HepG2 (cell line): ENCODE measurements around the gene CIT. TPM values are rescaled to one million over a fixed set of nuclear protein-coding genes. Genes with fewer than 3 reads are reported as not detected.

Experiments
- ATAC-seq: fragments of 200-7000 bp; cut with Tn5 transposase; 3 replicates; pipeline ENCODE4 v1.9.1; 2020; ENCODE audit warnings: mild to moderate bottlenecking, moderate library complexity
- BruUV-seq: library from RNA; stranded (reverse); fragments of 400-500 nt; replicated peaks from 2 replicates; lab custom pipeline; 2021; lab: Mats Ljungman, UMichigan
- CTCF ChIA-PET: fragments of 300-600 bp; formaldehyde crosslinking; extraction: SDS; loops from one replicate; lab custom pipeline; 2021; ENCODE audit warnings: low total read pairs, inconsistent platforms, low intra/inter-chr PET ratio; lab: Yijun Ruan, JAX
- POLR2A ChIA-PET: fragments of 350-600 bp; sonication (Branson Sonifier 250); formaldehyde crosslinking; loops from one replicate; lab custom pipeline; 2020; ENCODE audit warnings: antibody characterized with exemption, inconsistent platforms; lab: Yijun Ruan, JAX
- DNase-seq: peaks from one replicate; pipeline ENCODE4 v3.0.0-alpha.2; 2015; ENCODE audit warnings: low spot score
- FAIRE-seq: peaks from 3 replicates; lab custom pipeline; 2011; peaks lifted over from hg19 to GRCh38; lab: Jason Lieb, UNC
- H2AFZ ChIP-seq: one replicate; pipeline ENCODE4 v1.6.1; 2011; ENCODE audit warnings: low read length, inconsistent platforms
- H3K27ac ChIP-seq: fragments of 300-600 bp; 3 replicates; pipeline ENCODE4 v1.8.0; 2011; ENCODE audit warnings: mixed run types, mild to moderate bottlenecking, mixed read lengths, low read length, inconsistent platforms; ENCODE audit not compliant: insufficient read depth; ENCODE audit errors: extremely low read length
- H3K27me3 ChIP-seq, 2 experiments: fragments of 200-600 bp in 1 of 2; 2 replicates in 1 of 2; 3 replicates in 1 of 2; pipeline versions ENCODE4 v1.6.0 to v1.8.0; 2011; ENCODE audit warnings: low read length in 2 of 2, mild to moderate bottlenecking in 2 of 2, moderate library complexity in 2 of 2, inconsistent platforms in 1 of 2; ENCODE audit not compliant: insufficient read depth in 2 of 2, control insufficient read depth in 1 of 2
- H3K36me3 ChIP-seq, 2 experiments: fragments of 200-600 bp in 1 of 2; replicated peaks in 1 of 2; 2 replicates in 1 of 2; 3 replicates in 1 of 2; pipeline versions ENCODE4 v1.5.1 to v1.8.0; 2011; ENCODE audit warnings: low read length in 2 of 2, inconsistent platforms in 1 of 2; ENCODE audit not compliant: insufficient read depth in 2 of 2, control insufficient read depth in 1 of 2
- H3K4me1 ChIP-seq: 2 replicates; pipeline ENCODE4 v1.5.1; 2012; ENCODE audit warnings: low read length, inconsistent platforms; ENCODE audit not compliant: insufficient read depth
- H3K4me2 ChIP-seq: 2 replicates; pipeline ENCODE4 v1.6.0; 2011; ENCODE audit warnings: low read depth, low read length, inconsistent platforms
- H3K4me3 ChIP-seq, 3 experiments: fragments of 200-600 bp in 1 of 3; sonication (generic), shearing (Covaris generic) in 1 of 3; replicated peaks in 1 of 3; 2 replicates each; pipeline ENCODE4 v1.5.1; 2011 to 2016; ENCODE audit warnings: low read length in 3 of 3, inconsistent platforms in 2 of 3, low read depth in 2 of 3, mild to moderate bottlenecking in 2 of 3, control low read depth in 1 of 3, mixed read lengths in 1 of 3; ENCODE audit not compliant: insufficient read depth in 1 of 3
- H3K79me2 ChIP-seq: one replicate; pipeline ENCODE4 v1.6.1; 2011; ENCODE audit warnings: low read length, inconsistent platforms; ENCODE audit not compliant: insufficient read depth
- H3K9ac ChIP-seq: 2 replicates; pipeline ENCODE4 v1.6.0; 2011; ENCODE audit warnings: mild to moderate bottlenecking, low read depth, low read length, inconsistent platforms; ENCODE audit not compliant: insufficient read depth
- H3K9me3 ChIP-seq: 2 replicates; pipeline ENCODE4 v1.5.1; 2012; ENCODE audit warnings: mild to moderate bottlenecking, low read length
- H4K20me1 ChIP-seq: 2 replicates; pipeline ENCODE4 v1.6.0; 2011; ENCODE audit warnings: inconsistent platforms, mild to moderate bottlenecking, low read length, moderate library complexity; ENCODE audit not compliant: insufficient read depth
- HNRNPK ChIP-seq: fragments of 200-400 bp; formaldehyde crosslinking; IDR thresholded peaks from 2 replicates; pipeline ENCODE4 v1.6.1; 2018; ENCODE audit warnings: low read length, low read depth, moderate library complexity, mild to moderate bottlenecking; ENCODE audit not compliant: poor library complexity, severe bottlenecking
- MTF2 ChIP-seq: sonication (generic); formaldehyde crosslinking; IDR thresholded peaks from 2 replicates; pipeline ENCODE4 v1.5.0; 2020; ENCODE audit warnings: missing genetic modification reagents, borderline replicate concordance
- NONO ChIP-seq, 2 experiments: fragments of 450-650 bp in 1 of 2; sonication (generic) in 1 of 2; formaldehyde crosslinking in 1 of 2; IDR thresholded peaks in 1 of 2; conservative IDR thresholded peaks in 1 of 2; 2 replicates each; pipeline versions ENCODE4 v1.6.1 to v1.8.0; 2017 to 2022; ENCODE audit warnings: mild to moderate bottlenecking in 1 of 2, missing genetic modification reagents in 1 of 2, moderate library complexity in 1 of 2
- RNF2 ChIP-seq: fragments of 450-650 bp; conservative IDR thresholded peaks from 2 replicates; pipeline ENCODE4 v1.6.1; 2016; ENCODE audit warnings: low read depth
- SMAD1 ChIP-seq: sonication (generic); formaldehyde crosslinking; IDR thresholded peaks from 2 replicates; pipeline ENCODE4 v1.4.0; 2020; ENCODE audit warnings: missing genetic modification reagents, low read depth, mild to moderate bottlenecking, borderline replicate concordance
- TRIM24 ChIP-seq: sonication (generic); formaldehyde crosslinking; IDR thresholded peaks from 2 replicates; pipeline ENCODE4 v1.8.0; 2022; ENCODE audit warnings: mild to moderate bottlenecking, missing genetic modification reagents
- TSC22D2 ChIP-seq: sonication (generic); formaldehyde crosslinking; IDR thresholded peaks from 2 replicates; pipeline ENCODE4 v1.5.1; 2020; ENCODE audit warnings: missing genetic modification reagents, mild to moderate bottlenecking, borderline replicate concordance
- YY1 ChIP-seq: IDR thresholded peaks from 2 replicates; pipeline ENCODE4 v1.6.1; 2011; ENCODE audit warnings: low read length, low read depth, moderate library complexity, mild to moderate bottlenecking; ENCODE audit not compliant: insufficient read depth, insufficient replicate concordance
- ZHX1 ChIP-seq: sonication (generic); formaldehyde crosslinking; IDR thresholded peaks from 2 replicates; pipeline ENCODE4 v1.8.1; 2022; ENCODE audit warnings: low read depth, mild to moderate bottlenecking, missing genetic modification reagents
- ZKSCAN1 ChIP-seq: fragments of 150-350 bp; IDR thresholded peaks from 2 replicates; pipeline ENCODE4 v1.6.1; 2014; ENCODE audit warnings: low read length
- ZNF274 ChIP-seq: sonication (generic); formaldehyde crosslinking; IDR thresholded peaks from 2 replicates; pipeline ENCODE4 v1.5.1; 2020; ENCODE audit warnings: mild to moderate bottlenecking, missing genetic modification reagents
- ZNF562 ChIP-seq: sonication (generic); formaldehyde crosslinking; IDR thresholded peaks from 2 replicates; pipeline ENCODE4 v1.8.0; 2022; ENCODE audit warnings: missing genetic modification reagents, borderline replicate concordance
- ZNF607 ChIP-seq: sonication (generic); formaldehyde crosslinking; IDR thresholded peaks from 2 replicates; pipeline ENCODE4 v1.5.1; 2020; ENCODE audit warnings: missing genetic modification reagents, mild to moderate bottlenecking, borderline replicate concordance
- ZNF737 ChIP-seq: sonication (generic); formaldehyde crosslinking; IDR thresholded peaks from 2 replicates; pipeline ENCODE4 v1.5.0; 2020; ENCODE audit warnings: missing genetic modification reagents, mild to moderate bottlenecking, borderline replicate concordance
- ZNF776 ChIP-seq: sonication (generic); formaldehyde crosslinking; IDR thresholded peaks from 2 replicates; pipeline ENCODE4 v1.4.0; 2020; ENCODE audit warnings: mild to moderate bottlenecking, missing genetic modification reagents
- WGBS: methylation state at CpG from one replicate; pipeline ENCODE4 v1.1.6; 2017; ENCODE audit warnings: low lambda C conversion rate; 5-methylcytosine and 5-hydroxymethylcytosine counted together
- in situ Hi-C: cut with HindIII; loops from 2 replicates; pipeline ENCODE4 v1.10.0; 2017; ENCODE audit warnings: low pct_unique_long_range_greater_than_20kb; ENCODE audit not compliant: extremely low pct_ligation_motif_present
- intact Hi-C: fragments of 100-400 bp; cut with micrococcal nuclease; formaldehyde crosslinking; loops from one replicate; pipeline ENCODE4 v1.10.0; 2022; ENCODE audit not compliant: unreplicated experiment
- polyA plus RNA-seq, 8 experiments: library from polyadenylated mRNA; depleted of rRNA in 3 of 8; stranded (reverse) in 7 of 8; unstranded in 1 of 8; fragments of >200 nt; fragmentation: Illumina TruSeq in 4 of 8; extraction: Trizol in 4 of 8; gene quantifications; 2 replicates each; pipeline versions ENCODE4 v1.2.1 to v1.2.3, GENCODE V29; 2011 to 2016; ENCODE audit warnings: low read depth in 4 of 8, missing spikeins in 1 of 8, mixed read lengths in 1 of 8; ENCODE audit not compliant: insufficient read depth in 1 of 8
- total RNA-seq, 5 experiments: library from RNA; depleted of rRNA; stranded (reverse); fragments of >200 nt; fragmentation: Illumina TruSeq; extraction: Trizol; gene quantifications; 2 replicates each; pipeline ENCODE4 v1.2.3, GENCODE V29; 2016; ENCODE audit warnings: low read depth in 1 of 5
- TF ChIP-seq, protein P1 (sequence below): sonication (generic); formaldehyde crosslinking; IDR thresholded peaks from 2 replicates; pipeline ENCODE4 v1.4.0; 2020; ENCODE audit warnings: mild to moderate bottlenecking, missing genetic modification reagents

The CIT gene
- total and polyA plus RNA-seq, 2 of the 13 experiments (the other 11 are each of a cell fraction or from before 2014, with no cell fraction given) = 7.7 to 11.7 TPM

- no peak overlapping the region for H2AFZ ChIP-seq
- no TSS peak for BruUV-seq
- H3K4me1 ChIP-seq = peaks cover 60% of the 10 kb centered on the region
- peaks cover 30 to 70% of the 10 kb centered on the region in 2 experiments for H3K36me3 ChIP-seq
- H3K27me3 ChIP-seq = no peaks in the 10 kb centered on the region
- H3K9ac ChIP-seq = no peak overlapping the region
- no peak for FAIRE-seq
- DNase-seq = no peak
- no peak overlapping the region for H3K27ac ChIP-seq
- TF ChIP-seq HNRNPK (no peak), YY1 (no peak), ZNF274 (CRISPR knock-in tag) (no peak), NONO (IDR thresholded peaks at IDR 0.05) (no peak), NONO (CRISPR knock-in tag; conservative IDR thresholded peaks at IDR 0.05) (no peak), SMAD1 (CRISPR knock-in tag) (no peak), ZHX1 (CRISPR knock-in tag) (no peak), MTF2 (CRISPR knock-in tag) (no peak), ZNF562 (CRISPR knock-in tag) (no peak), RNF2 (no peak), ZNF607 (no peak), TSC22D2 (no peak), TRIM24 (CRISPR knock-in tag) (no peak), ZNF737 (CRISPR knock-in tag) (no peak), ZNF776 (CRISPR knock-in tag) (no peak), ZKSCAN1 (no peak)
- TF ChIP-seq, protein P1, sequence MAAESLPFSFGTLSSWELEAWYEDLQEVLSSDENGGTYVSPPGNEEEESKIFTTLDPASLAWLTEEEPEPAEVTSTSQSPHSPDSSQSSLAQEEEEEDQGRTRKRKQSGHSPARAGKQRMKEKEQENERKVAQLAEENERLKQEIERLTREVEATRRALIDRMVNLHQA (CRISPR knock-in tag) = no peak
- in situ Hi-C loops (no loop called here), intact Hi-C loops (no loop called here)
- no peak overlapping the region for H3K4me3 ChIP-seq
- H3K4me2 ChIP-seq = no peak overlapping the region
- 86% methylated on average over 5 of the region's 5 CpGs for WGBS
- no peaks in the 10 kb centered on the region for H3K79me2 ChIP-seq
- ATAC-seq = no peak
- ChIA-PET CTCF (no interaction called here), POLR2A (no interaction called here)
- 0 out of 2 replicates have a peak, but pooled peaks cover 2% of the 10 kb centered on the region for H4K20me1 ChIP-seq
- no peaks in the 10 kb centered on the region for H3K9me3 ChIP-seq
Observed at GRCh38 chr12:119679081-119679480, 198.0 kb downstream of the CIT start.
